Hematopoietic multipotent progenitor cell treated with erythropoietin and hydrocortisone succinate and interleukin-3 and kit ligand, for 15 days (in vitro differentiated cells): ENCODE data around the gene CASKIN1.
"Not testable (repeated sequence)": the region's sequence is repeated elsewhere in the genome, so short reads cannot be mapped to it uniquely, and the experiment has no call there.

Source experiments
- DNase-seq: peaks from one replicate; pipeline ENCODE4 v3.0.0-alpha.2; 2015; ENCODE audit warnings: low spot score

Gene CASKIN1

GRCh38 chr16:2133797-2134196 lies 62.6 kb downstream of the CASKIN1 start:
- not testable (repeated sequence) for DNase-seq

- not testable (repeated sequence) for DNase-seq
Observed at GRCh38 chr16:2129890-2130447, 66.4 kb downstream of the CASKIN1 start.

DNA sequence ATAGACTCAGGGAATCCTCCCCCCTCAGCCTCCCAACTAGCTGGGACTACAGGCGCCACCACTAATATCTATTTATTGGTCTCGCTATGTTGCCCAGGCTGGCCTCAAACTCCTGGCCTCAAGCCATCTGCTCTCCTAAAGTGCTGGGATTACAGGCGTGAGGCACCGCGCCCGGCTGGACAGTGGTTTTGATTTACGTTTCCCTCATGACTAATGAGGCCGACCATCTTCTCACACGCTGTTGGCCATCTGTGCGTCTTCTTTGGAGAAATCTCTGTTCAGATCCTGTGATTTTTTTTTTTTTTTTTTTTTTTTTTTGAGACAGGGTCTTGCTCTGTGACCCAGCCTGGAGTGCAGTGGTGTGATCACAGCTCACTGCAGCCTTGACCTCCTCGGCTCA lies 67.2 kb downstream of the CASKIN1 start:
- not testable (repeated sequence) for DNase-seq

- peak; percentile 24 for DNase-seq
Observed at GRCh38 chr16:2127630-2128280, 68.7 kb downstream of the CASKIN1 start.
